Hepatocyte (in vitro differentiated cells): ENCODE data around the gene TRA2B. TPM values are rescaled to one million over a fixed set of nuclear protein-coding genes. Genes with fewer than 3 reads are reported as not detected.
"Not testable (repeated sequence)": the region's sequence is repeated elsewhere in the genome, so short reads cannot be mapped to it uniquely, and the experiment has no call there.

Experiments
- DNase-seq: peaks from one replicate; pipeline ENCODE4 v3.0.0-alpha.2; 2016; ENCODE audit warnings: low spot score
- H2AFZ ChIP-seq: fragments of 200-600 bp; sonication (generic); 2 replicates; pipeline ENCODE4 v1.6.0; 2016; ENCODE audit warnings: antibody characterized with exemption, mild to moderate bottlenecking
- H3K27ac ChIP-seq: fragments of 200-600 bp; sonication (generic); 2 replicates; pipeline ENCODE4 v1.5.1; 2016; ENCODE audit warnings: mild to moderate bottlenecking
- H3K27me3 ChIP-seq: fragments of 200-600 bp; sonication (generic); 2 replicates; pipeline ENCODE4 v1.6.1; 2016
- H3K36me3 ChIP-seq: fragments of 200-600 bp; sonication (generic); replicated peaks from 2 replicates; pipeline ENCODE4 v1.5.1; 2016; ENCODE audit warnings: low read depth; ENCODE audit not compliant: insufficient read depth
- H3K4me1 ChIP-seq: fragments of 200-600 bp; sonication (generic); 2 replicates; pipeline ENCODE4 v1.5.1; 2016; ENCODE audit warnings: mild to moderate bottlenecking, moderate library complexity; ENCODE audit not compliant: insufficient read depth
- H3K4me2 ChIP-seq: fragments of 200-600 bp; sonication (generic); 2 replicates; pipeline ENCODE4 v1.6.0; 2016
- H3K4me3 ChIP-seq: fragments of 200-600 bp; sonication (generic); 2 replicates; pipeline ENCODE4 v1.5.1; 2016; ENCODE audit warnings: mild to moderate bottlenecking
- H3K79me2 ChIP-seq: fragments of 200-600 bp; sonication (generic); 2 replicates; pipeline ENCODE4 v1.6.0; 2017; ENCODE audit warnings: mild to moderate bottlenecking
- H3K9me2 ChIP-seq: fragments of 200-600 bp; sonication (generic); replicated peaks from 2 replicates; pipeline ENCODE4 v1.6.0; 2017; ENCODE audit warnings: mild to moderate bottlenecking; ENCODE audit not compliant: insufficient read depth
- H3K9me3 ChIP-seq: fragments of 200-600 bp; sonication (generic); 2 replicates; pipeline ENCODE4 v1.5.1; 2016; ENCODE audit warnings: low read depth, mild to moderate bottlenecking
- H4K20me1 ChIP-seq: fragments of 200-600 bp; sonication (generic); 2 replicates; pipeline ENCODE4 v1.6.0; 2016; ENCODE audit warnings: mild to moderate bottlenecking; ENCODE audit not compliant: insufficient read depth, poor library complexity, severe bottlenecking
- CTCF ChIP-seq: fragments of 200-600 bp; sonication (generic); IDR thresholded peaks from 2 replicates; pipeline ENCODE4 v1.5.1; 2016; ENCODE audit warnings: antibody characterized with exemption, mild to moderate bottlenecking; ENCODE audit not compliant: poor library complexity
- EZH2 ChIP-seq: fragments of 200-600 bp; sonication (generic); IDR thresholded peaks from 2 replicates; pipeline ENCODE4 v1.6.1; 2016; ENCODE audit warnings: antibody characterized with exemption, mild to moderate bottlenecking, borderline replicate concordance
- EZH2phosphoT487 ChIP-seq: fragments of 200-600 bp; sonication (generic); IDR thresholded peaks from one replicate; pipeline ENCODE4 v1.6.1; 2018; ENCODE audit warnings: antibody characterized with exemption, mild to moderate bottlenecking, low read depth, moderate library complexity; ENCODE audit not compliant: unreplicated experiment, severe bottlenecking
- WGBS: methylation state at CpG from one replicate; pipeline ENCODE4 v1.1.6; 2016; ENCODE audit warnings: low lambda C conversion rate; ENCODE audit errors: missing lambda C conversion rate; 5-methylcytosine and 5-hydroxymethylcytosine counted together
- polyA plus RNA-seq: library from polyadenylated mRNA; unstranded; fragments of >200 nt; fragmentation: Nextera tagmentation; extraction: Ambion mirVana; gene quantifications from 2 replicates; pipeline ENCODE4 v1.2.1, GENCODE V29; 2016
- total RNA-seq: library from RNA; depleted of rRNA; stranded (reverse); fragments of >200 nt; gene quantifications from 2 replicates; pipeline ENCODE4 v1.2.3, GENCODE V29; 2014

The TRA2B gene
- total and polyA plus RNA-seq, 2 experiments from 2014 or later = 93.6 to 135 TPM

- H4K20me1 ChIP-seq = peaks cover 28% of the 10 kb centered on the region
- no peaks in the 10 kb centered on the region for H3K4me1 ChIP-seq
- no peaks in the 10 kb centered on the region for H3K27me3 ChIP-seq
- no peaks in the 10 kb centered on the region for H3K9me2 ChIP-seq
- no peak overlapping the region for H3K4me3 ChIP-seq
- peaks cover 22% of the 10 kb centered on the region for H3K79me2 ChIP-seq
- 90% methylated on average over 7 of the region's 7 CpGs for WGBS
- no peaks in the 10 kb centered on the region for H3K36me3 ChIP-seq
- no peak for TF ChIP-seq CTCF
- TF ChIP-seq EZH2 = no peak
- TF ChIP-seq EZH2phosphoT487 = no peak
- H3K4me2 ChIP-seq = no peak overlapping the region
- H3K9me3 ChIP-seq = no peaks in the 10 kb centered on the region
- DNase-seq = no peak
- no peak overlapping the region for H3K27ac ChIP-seq
- no peak overlapping the region for H2AFZ ChIP-seq
These were observed 24.6 kb downstream of the TRA2B start for GRCh38 chr3:185912929-185913901.

GRCh38 chr3:185912512-185912911, 25.3 kb downstream of the TRA2B start:
- peaks cover 16% of the 10 kb centered on the region for H3K79me2 ChIP-seq
- H3K36me3 ChIP-seq = no peaks in the 10 kb centered on the region
- no peak for DNase-seq
- H2AFZ ChIP-seq = no peak overlapping the region
- H3K27ac ChIP-seq = no peak overlapping the region
- peaks cover 22% of the 10 kb centered on the region for H4K20me1 ChIP-seq
- H3K9me3 ChIP-seq = no peaks in the 10 kb centered on the region
- H3K4me1 ChIP-seq = no peaks in the 10 kb centered on the region
- H3K27me3 ChIP-seq = no peaks in the 10 kb centered on the region
- H3K4me3 ChIP-seq = no peak overlapping the region
- 90% methylated on average over 11 of the region's 11 CpGs for WGBS
- no peaks in the 10 kb centered on the region for H3K9me2 ChIP-seq
- no peak overlapping the region for H3K4me2 ChIP-seq
- TF ChIP-seq EZH2phosphoT487 (no peak), CTCF (no peak), EZH2 (no peak)

- WGBS = 54% methylated on average over 2 of the region's 2 CpGs
- H3K36me3 ChIP-seq = not testable (repeated sequence)
These were observed 26.8 kb downstream of the TRA2B start for GRCh38 chr3:185911076-185911448.

GRCh38 chr3:185910322-185911075, 27.3 kb downstream of the TRA2B start:
- H3K4me2 ChIP-seq, H3K4me3 ChIP-seq, H3K9me2 ChIP-seq, H3K27me3 ChIP-seq, DNase-seq, H2AFZ ChIP-seq, H4K20me1 ChIP-seq, H3K27ac ChIP-seq, H3K4me1 ChIP-seq, H3K9me3 ChIP-seq, H3K36me3 ChIP-seq, H3K79me2 ChIP-seq: not testable (repeated sequence)
- 83% methylated on average over 5 of the region's 5 CpGs for WGBS

More at GRCh38 chr3:185911076-185911448, 26.8 kb downstream of the TRA2B start:
- not testable (repeated sequence) for H3K27ac ChIP-seq, H3K79me2 ChIP-seq, H3K9me2 ChIP-seq, H4K20me1 ChIP-seq, H3K9me3 ChIP-seq, H3K27me3 ChIP-seq, H3K4me1 ChIP-seq, DNase-seq, H3K4me3 ChIP-seq, H3K4me2 ChIP-seq, H2AFZ ChIP-seq

GRCh38 chr3:185909913-185910312, 27.9 kb downstream of the TRA2B start:
- not testable (repeated sequence) for H3K27me3 ChIP-seq, H3K27ac ChIP-seq, H4K20me1 ChIP-seq, H3K36me3 ChIP-seq, H3K4me3 ChIP-seq, H3K4me2 ChIP-seq, H3K9me2 ChIP-seq, H3K9me3 ChIP-seq, DNase-seq, H2AFZ ChIP-seq, H3K79me2 ChIP-seq, H3K4me1 ChIP-seq
- 90% methylated on average over 4 of the region's 4 CpGs for WGBS
